ENCODE data around the gene WDFY1.

WDFY1 gene

GRCh38 chr2:223944703-223945531 lies at the start of gene WDFY1:
Gene WDFY1 (minus strand): TSS chr2:223945335. CDS start chr2:223945284, 51 bp downstream.
- DNase-seq (ENCODE audit: extremely low read depth, low read depth), result no peak
- peak within 1 kb of the TSS; percentile 91 for H3K4me3 ChIP-seq (replicated peaks; ENCODE audit: low read depth, low read length)
- no peak for TF ChIP-seq CTCF (IDR thresholded peaks at IDR 0.05; ENCODE audit: low read depth, low read length, missing control alignments)

- DNase-seq (ENCODE audit: extremely low read depth, low read depth), result no peak
- no peak for TF ChIP-seq CTCF (IDR thresholded peaks at IDR 0.05; ENCODE audit: low read depth, low read length, missing control alignments)
- H3K4me3 ChIP-seq (replicated peaks; ENCODE audit: low read depth, low read length), result no peak overlapping the region
These were observed 49.5 kb upstream of the WDFY1 start for GRCh38 chr2:223994562-223995162.

GRCh38 chr2:223993634-223994232 lies 48.6 kb upstream of the WDFY1 start:
- TF ChIP-seq CTCF (IDR thresholded peaks at IDR 0.05; ENCODE audit: low read depth, low read length, missing control alignments), result peak; percentile 82
- no peak overlapping the region for H3K4me3 ChIP-seq (replicated peaks; ENCODE audit: low read depth, low read length)
- peak; percentile 66 for DNase-seq (ENCODE audit: extremely low read depth, low read depth)

- TF ChIP-seq CTCF (IDR thresholded peaks at IDR 0.05; ENCODE audit: low read depth, low read length, missing control alignments), result no peak
- no peak overlapping the region for H3K4me3 ChIP-seq (replicated peaks; ENCODE audit: low read depth, low read length)
- no peak for DNase-seq (ENCODE audit: extremely low read depth, low read depth)
These were observed 46.5 kb upstream of the WDFY1 start for GRCh38 chr2:223991611-223992010.

- no peak overlapping the region for H3K4me3 ChIP-seq (replicated peaks; ENCODE audit: low read depth, low read length)
- no peak for DNase-seq (ENCODE audit: extremely low read depth, low read depth)
- no peak for TF ChIP-seq CTCF (IDR thresholded peaks at IDR 0.05; ENCODE audit: low read depth, low read length, missing control alignments)
These were observed 44.7 kb upstream of the WDFY1 start for GRCh38 chr2:223989856-223990232.

- no peak for TF ChIP-seq CTCF (IDR thresholded peaks at IDR 0.05; ENCODE audit: low read depth, low read length, missing control alignments)
These were observed 44.2 kb upstream of the WDFY1 start for GRCh38 chr2:223989206-223989855.

More at GRCh38 chr2:223989206-223989855, 44.2 kb upstream of the WDFY1 start:
- DNase-seq (ENCODE audit: extremely low read depth, low read depth), result no peak
- no peak overlapping the region for H3K4me3 ChIP-seq (replicated peaks; ENCODE audit: low read depth, low read length)

All from HFF-Myc (cell line).